DMS114 treated with DMSO at 0.1 percent for 48 hours (cell line): ENCODE measurements around the gene MGAT4A.
"Not testable (repeated sequence)": the region's sequence is repeated elsewhere in the genome, so short reads cannot be mapped to it uniquely, and the experiment has no call there.

ENCODE experiments used
- DNase-seq: peaks from one replicate; lab custom pipeline; 2025; ENCODE audit not compliant: unreplicated experiment; lab: John Stamatoyannopoulos, UW

The MGAT4A gene

GRCh38 chr2:98730707-98731040 is 258 bp downstream of the MGAT4A start:
- DNase-seq: no peak

GRCh38 chr2:98730053-98730706 is 752 bp downstream of the MGAT4A start:
- no peak for DNase-seq

- DNase-seq: no peak
These were observed 1.3 kb downstream of the MGAT4A start for GRCh38 chr2:98729652-98730051.

- not testable (repeated sequence) for DNase-seq
These were observed 2.7 kb downstream of the MGAT4A start for GRCh38 chr2:98728088-98728718.

GRCh38 chr2:98727369-98728087 is 3.4 kb downstream of the MGAT4A start:
- no peak for DNase-seq

- no peak for DNase-seq
These were observed 4.1 kb downstream of the MGAT4A start for GRCh38 chr2:98726735-98727368.

- no peak for DNase-seq
These were observed 4.7 kb downstream of the MGAT4A start for GRCh38 chr2:98726205-98726604.

GRCh38 chr2:98720286-98720685 is 10.6 kb downstream of the MGAT4A start:
- no peak for DNase-seq

GRCh38 chr2:98717621-98718020 is 13.3 kb downstream of the MGAT4A start:
- DNase-seq: no peak

GRCh38 chr2:98716786-98717185 is 14.1 kb downstream of the MGAT4A start:
- no peak for DNase-seq

GRCh38 chr2:98715812-98716451 is 15.0 kb downstream of the MGAT4A start:
- no peak for DNase-seq

- no peak for DNase-seq
These were observed 17.5 kb downstream of the MGAT4A start for GRCh38 chr2:98713332-98714015.

- DNase-seq: no peak
These were observed 18.8 kb downstream of the MGAT4A start for GRCh38 chr2:98712145-98712544.

- DNase-seq: no peak
These were observed 19.4 kb downstream of the MGAT4A start for GRCh38 chr2:98711506-98711905.

GRCh38 chr2:98710734-98711133 is 20.2 kb downstream of the MGAT4A start:
- DNase-seq: no peak

- DNase-seq: no peak
These were observed 21.4 kb downstream of the MGAT4A start for GRCh38 chr2:98709535-98709934.

GRCh38 chr2:98708396-98709186 is 22.3 kb downstream of the MGAT4A start:
- no peak for DNase-seq

GRCh38 chr2:98706591-98706990 is 24.3 kb downstream of the MGAT4A start:
- no peak for DNase-seq

GRCh38 chr2:98705333-98705617 is 25.7 kb downstream of the MGAT4A start:
- DNase-seq: no peak
